ENCODE results near the gene EYA2.

DNA sequence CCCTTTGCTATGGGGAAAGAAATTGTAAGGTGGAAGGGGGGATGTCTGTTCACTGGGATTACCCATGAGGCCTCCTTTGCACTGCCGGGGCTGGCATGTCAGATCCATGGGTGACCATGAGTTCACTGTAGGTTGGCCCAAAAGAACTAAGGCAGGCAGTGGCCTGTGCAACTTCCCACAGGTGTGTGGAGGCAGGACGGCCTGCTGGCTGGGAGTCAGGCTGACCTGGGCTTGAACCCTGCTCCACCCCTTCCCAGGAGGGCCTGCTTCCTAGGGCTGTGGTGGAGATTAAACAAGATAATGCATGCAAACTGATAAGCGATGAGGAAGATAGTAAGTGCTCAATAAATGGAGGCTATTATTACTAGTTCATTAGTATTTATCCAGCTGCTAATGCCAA is 163.0 kb downstream of the EYA2 start:
- no peak for TF ChIP-seq POLR2A (IDR thresholded peaks at IDR 0.05)
- TF ChIP-seq, protein P1, sequence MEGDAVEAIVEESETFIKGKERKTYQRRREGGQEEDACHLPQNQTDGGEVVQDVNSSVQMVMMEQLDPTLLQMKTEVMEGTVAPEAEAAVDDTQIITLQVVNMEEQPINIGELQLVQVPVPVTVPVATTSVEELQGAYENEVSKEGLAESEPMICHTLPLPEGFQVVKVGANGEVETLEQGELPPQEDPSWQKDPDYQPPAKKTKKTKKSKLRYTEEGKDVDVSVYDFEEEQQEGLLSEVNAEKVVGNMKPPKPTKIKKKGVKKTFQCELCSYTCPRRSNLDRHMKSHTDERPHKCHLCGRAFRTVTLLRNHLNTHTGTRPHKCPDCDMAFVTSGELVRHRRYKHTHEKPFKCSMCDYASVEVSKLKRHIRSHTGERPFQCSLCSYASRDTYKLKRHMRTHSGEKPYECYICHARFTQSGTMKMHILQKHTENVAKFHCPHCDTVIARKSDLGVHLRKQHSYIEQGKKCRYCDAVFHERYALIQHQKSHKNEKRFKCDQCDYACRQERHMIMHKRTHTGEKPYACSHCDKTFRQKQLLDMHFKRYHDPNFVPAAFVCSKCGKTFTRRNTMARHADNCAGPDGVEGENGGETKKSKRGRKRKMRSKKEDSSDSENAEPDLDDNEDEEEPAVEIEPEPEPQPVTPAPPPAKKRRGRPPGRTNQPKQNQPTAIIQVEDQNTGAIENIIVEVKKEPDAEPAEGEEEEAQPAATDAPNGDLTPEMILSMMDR (IDR thresholded peaks at IDR 0.05) = no peak
